CD4-positive, alpha-beta T cell treated with Interleukin-4 for 4 hours (primary cell): ENCODE measurements around the gene PARK7.
"Not testable (repeated sequence)": the region's sequence is repeated elsewhere in the genome, so short reads cannot be mapped to it uniquely, and the experiment has no call there.

ENCODE experiments used
- DNase-seq: peaks from one replicate; pipeline ENCODE4 v3.0.0-alpha.2; 2020

PARK7 gene

DNA sequence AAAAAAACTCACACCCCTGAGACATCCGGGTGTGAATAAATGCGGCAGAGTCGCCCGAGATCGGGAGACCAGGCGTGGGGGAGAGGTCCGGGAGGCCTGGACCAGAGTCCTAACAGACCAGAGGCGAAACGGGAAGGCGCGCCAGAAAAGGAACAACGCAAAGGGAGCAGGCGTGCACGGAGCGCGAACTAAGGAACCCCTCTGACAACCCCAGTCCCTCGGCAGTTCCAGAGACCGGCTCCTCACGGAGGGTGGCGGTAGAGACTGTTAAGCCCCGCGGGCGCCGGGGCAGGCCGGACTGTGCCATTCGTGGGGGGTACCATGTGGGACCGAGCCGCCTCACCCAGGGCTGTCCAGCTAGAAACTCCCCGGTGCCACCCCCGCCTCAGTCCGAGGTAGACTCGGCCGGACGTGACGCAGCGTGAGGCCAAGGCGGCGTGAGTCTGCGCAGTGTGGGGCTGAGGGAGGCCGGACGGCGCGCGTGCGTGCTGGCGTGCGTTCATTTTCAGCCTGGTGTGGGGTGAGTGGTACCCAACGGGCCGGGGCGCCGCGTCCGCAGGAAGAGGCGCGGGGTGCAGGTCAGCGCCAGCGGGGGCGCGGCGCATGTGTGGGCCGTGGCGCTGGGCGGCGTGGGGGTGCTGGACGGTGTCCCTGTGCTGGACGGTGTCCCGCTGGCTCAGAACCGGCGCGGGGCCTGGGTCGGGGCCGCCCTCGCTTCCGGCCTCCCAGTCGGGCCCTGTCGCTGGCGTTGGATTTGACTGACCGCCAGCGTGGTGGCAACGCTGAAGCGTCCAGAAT, at the start of gene PARK7:
TSS of gene PARK7 (plus strand) at position 496 of the 798 bp plus-strand sequence. CDS start 1,075 bp downstream, outside the sequence.
- DNase-seq = peak; percentile 99

- no peak for DNase-seq
These were observed 49.4 kb upstream of the PARK7 start for GRCh38 chr1:7912145-7912544.

- no peak for DNase-seq
These were observed 48.6 kb upstream of the PARK7 start for GRCh38 chr1:7912743-7913557.

DNA sequence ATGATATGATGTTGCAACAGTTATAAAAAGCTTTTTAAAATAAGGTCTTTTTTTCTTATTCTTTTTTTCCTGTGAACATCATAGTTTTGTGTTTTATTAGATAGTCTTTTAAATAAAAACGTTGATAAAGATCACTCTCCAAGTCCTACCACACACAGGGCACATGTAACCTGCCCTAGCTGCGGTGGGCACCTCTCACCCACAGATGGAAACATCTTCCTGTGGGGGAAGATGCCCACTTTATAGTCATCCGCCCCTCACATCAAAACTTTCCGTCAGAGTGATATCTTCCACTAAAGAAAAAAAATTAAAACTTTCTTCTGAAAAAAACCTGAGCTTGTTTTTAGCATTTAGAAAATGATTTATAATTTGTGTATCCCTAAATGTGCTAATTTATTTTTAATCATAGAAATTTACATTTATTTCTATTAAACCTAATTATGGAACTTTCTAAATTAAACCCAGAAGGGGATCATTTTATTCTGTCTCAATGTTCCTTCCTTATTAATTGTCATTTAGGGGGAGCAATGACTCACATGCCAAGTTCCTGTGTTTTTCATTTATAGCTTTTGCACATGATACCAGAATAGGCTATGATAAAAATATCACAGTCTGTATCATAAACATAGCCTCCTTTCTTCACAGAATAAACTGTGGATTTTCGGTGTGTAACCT, 45.5 kb upstream of the PARK7 start:
- DNase-seq = peak; percentile 43

- DNase-seq = no peak
These were observed 45.0 kb upstream of the PARK7 start for GRCh38 chr1:7916501-7916830.

DNA sequence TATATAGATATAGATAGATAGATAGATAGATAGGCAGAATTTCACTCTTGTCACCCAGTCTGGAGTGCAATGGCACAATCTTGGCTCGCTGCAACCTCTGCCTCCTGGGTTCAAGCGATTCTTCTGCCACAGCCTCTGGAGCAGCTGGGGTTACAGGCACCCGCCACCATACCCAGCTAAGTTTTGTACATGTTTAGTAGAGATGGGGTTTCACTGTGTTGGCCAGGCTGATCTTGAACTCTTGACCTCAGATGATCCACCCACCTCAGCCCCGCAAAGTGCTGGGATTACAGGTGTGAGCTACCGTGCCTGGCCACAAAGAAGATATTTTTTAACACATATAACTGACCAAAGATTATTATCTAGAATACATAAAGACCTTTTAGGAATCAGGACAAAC, 43.5 kb upstream of the PARK7 start:
- not testable (repeated sequence) for DNase-seq

DNA sequence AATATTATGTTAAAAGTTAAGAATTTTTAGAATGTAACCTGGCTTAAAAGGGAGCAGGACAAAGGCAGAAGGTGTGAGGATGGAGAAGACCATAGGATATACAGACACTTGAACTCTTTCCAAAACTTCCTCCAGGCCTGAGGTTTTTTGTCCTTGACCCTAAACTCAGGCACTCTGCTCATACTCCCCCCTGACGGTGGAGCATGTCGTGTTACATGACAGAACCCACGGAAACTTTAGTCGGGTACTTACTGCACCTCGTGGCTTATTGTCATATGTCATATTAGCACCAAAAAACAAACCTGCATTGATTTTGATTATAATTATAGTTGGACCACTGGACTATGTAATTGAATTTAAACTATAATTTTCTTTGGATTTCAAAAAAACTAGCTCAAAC, 41.6 kb upstream of the PARK7 start:
- DNase-seq = no peak

- DNase-seq = no peak
These were observed 39.7 kb upstream of the PARK7 start for GRCh38 chr1:7921796-7922195.

DNA sequence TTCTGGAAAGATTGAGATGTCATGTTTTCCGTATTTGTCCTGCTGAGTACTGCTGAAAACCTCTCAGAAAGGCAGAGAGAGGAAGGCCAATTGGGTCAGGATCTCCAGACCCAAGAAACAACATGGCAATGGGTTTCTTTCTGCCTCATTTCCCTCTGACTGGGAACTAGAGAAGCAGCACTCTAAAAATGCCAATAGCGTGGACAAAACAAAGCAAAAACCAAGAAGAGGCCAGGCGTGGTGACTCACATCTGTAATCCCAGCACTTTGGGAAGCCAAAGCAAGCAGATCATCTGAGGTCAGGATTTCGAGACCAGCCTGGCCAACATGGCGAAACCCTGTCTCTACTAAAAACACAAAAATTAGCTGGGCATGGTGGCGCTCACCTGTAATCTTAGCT, 39.2 kb upstream of the PARK7 start:
- no peak for DNase-seq

DNA sequence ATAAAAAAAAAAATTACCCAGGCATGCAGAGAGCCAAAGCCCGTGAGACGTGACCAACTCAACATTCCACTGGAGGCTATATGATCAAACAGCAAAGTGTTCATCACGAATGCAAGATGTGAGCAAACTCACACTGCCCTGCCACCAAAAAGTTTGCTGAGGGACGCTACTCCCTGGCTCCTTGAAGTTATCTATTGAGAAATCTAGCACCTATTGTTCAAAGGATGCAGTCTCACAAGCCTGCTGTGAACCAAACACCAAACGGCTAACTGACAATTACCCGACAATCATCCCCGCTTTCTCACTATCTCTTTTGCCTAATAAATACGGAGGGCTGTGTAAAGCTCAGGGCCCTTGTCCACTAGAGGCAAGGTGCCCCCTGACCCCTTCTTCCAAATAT, 34.5 kb upstream of the PARK7 start:
- not testable (repeated sequence) for DNase-seq

GRCh38 chr1:7928247-7928646, 33.3 kb upstream of the PARK7 start:
- no peak for DNase-seq

DNA sequence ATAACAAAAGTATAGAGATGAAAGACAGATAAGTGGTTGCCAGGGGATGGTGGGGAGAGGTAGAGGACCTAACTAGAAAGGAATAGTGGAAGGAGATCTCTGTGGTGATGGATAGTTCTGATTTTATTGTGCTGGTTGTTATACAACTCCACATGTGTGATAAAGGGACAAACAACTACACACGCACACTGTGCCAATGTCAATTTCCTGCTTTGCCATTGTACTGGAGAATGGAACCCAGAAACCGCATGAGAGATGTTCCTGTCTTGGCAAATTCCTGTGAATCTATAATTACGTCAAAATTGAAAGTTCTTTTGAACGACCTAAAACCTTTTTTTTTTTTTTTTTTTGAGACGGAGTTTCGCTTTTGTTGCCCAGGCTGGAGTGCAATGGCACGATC, 31.9 kb upstream of the PARK7 start:
- DNase-seq = peak; percentile 53

- peak; percentile 55 for DNase-seq
These were observed 30.7 kb upstream of the PARK7 start for GRCh38 chr1:7930645-7931445.

- DNase-seq = no peak
These were observed 30.1 kb upstream of the PARK7 start for GRCh38 chr1:7931446-7931812.

DNA sequence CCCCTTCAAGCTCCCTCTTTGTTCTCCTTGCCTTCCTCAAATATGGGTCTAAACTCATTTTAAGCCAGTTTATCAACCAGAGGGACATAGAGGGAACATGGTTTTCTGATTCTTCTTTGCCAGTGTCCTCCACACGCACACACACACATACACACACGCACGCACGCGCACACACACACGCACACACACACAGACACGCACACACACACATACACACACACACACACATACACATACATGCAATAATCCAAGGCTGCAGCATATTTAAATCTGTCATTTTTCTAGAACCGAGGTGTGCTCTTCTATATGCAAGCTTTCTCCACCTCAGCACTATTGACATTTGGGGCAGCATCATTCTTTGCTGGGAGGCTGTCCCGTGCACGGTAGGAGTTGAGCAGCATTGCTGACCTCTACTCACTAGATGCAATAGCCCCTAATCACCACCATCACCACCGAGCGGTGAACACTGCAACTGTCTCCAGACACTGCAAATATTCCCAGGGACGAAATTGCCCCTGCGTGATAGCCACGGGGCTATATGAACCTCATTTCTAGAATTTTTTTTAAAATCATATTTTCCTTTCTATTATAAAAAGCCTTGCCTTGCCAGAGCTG, 28.9 kb upstream of the PARK7 start:
- DNase-seq = no peak

DNA sequence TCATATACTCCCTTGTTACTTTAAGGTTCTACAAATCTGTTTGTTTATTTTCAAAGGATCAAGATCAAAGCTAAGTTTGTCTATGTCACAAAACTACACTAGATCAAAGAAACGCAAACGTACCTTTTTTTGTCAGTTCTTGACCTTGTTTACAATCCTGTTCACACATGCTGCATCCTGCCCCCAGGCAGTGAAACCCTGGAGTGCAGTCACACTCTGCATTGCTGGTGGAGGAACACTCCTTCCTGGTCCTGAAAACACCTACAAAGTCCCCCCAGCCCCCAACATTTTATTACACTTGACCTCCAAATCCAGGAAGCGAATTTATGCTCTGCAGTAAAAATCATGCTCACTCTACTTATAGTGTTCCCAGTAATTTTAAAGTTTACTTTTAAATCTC, 23.4 kb upstream of the PARK7 start:
- no peak for DNase-seq

- no peak for DNase-seq
These were observed 21.5 kb upstream of the PARK7 start for GRCh38 chr1:7940034-7940433.

DNA sequence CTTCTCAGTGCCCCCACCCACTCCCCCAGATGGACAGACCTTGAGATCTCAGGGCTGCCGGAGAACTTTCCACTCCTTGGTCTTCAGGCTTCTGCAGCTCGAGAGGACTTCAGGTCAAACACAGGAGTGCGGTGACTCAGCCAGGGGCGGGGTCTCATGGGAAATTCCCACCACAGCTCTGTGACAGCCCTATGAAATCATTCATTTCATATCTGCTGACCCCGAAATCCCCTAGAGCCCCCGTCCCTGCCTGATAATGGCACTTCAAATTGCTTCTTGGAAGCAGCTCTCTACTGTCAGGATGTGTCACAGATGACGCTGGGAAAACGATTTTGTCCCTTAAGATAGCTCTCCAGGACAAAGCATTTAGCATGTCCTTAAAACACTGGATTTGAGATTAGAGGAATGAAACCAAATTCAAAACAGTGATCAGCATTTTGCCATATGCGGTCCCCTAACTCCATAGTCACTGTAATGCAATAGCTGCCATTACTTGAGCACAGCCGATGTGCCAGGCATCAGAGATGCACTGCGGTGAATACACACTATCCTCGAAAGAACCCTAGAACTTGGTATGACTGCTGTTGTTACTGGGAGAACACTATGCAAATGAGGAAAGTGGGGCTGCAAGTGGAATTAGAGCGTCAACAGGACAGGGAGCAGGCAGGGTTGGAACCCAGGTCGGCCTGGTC, 20.6 kb upstream of the PARK7 start, which contains the start of gene TNFRSF9:
TSS of gene TNFRSF9 (minus strand) at position 95 of the 692 bp plus-strand sequence. CDS start 845 bp downstream, outside the sequence.
- DNase-seq = peak; percentile 77

- no peak for DNase-seq
These were observed 20.1 kb upstream of the PARK7 start for GRCh38 chr1:7941437-7941793.

GRCh38 chr1:7942214-7942921, 19.1 kb upstream of the PARK7 start:
- DNase-seq = peak; percentile 42

- DNase-seq = no peak
These were observed 18.3 kb upstream of the PARK7 start for GRCh38 chr1:7943251-7943650.
